Natural killer cell (primary cell): ENCODE measurements around the gene GPR107. TPM values are rescaled to one million over a fixed set of nuclear protein-coding genes. Genes with fewer than 3 reads are reported as not detected.
A peak's percentile ranks its signal among the peaks of the same experiment; 100 is the strongest.

ENCODE experiments used
- ATAC-seq, 3 donors: fragments of 150-1000 bp in 2 of 3; fragments of 200-7000 bp in 1 of 3; cut with Tn5 transposase; 1 replicate in 1 of 3; 2 replicates in 2 of 3; pipeline ENCODE4 v1.10.0; 2021; ENCODE audit warnings: mild to moderate bottlenecking in 2 of 3, moderate library complexity in 2 of 3
- DNase-seq, 2 donors: peaks; one replicate each; pipeline versions ENCODE4 v3.0.0 to v3.0.0-alpha.2; 2013 to 2021; ENCODE audit warnings: mixed read lengths in 1 of 2
- H3K27ac ChIP-seq: one replicate; pipeline ENCODE4 v1.5.1; 2013; ENCODE audit warnings: mild to moderate bottlenecking, low read length
- H3K27me3 ChIP-seq: one replicate; pipeline ENCODE4 v1.6.1; 2013; ENCODE audit warnings: low read length; ENCODE audit not compliant: control insufficient read depth, insufficient read depth
- H3K36me3 ChIP-seq: one replicate; pipeline ENCODE4 v1.6.1; 2013; ENCODE audit warnings: low read length; ENCODE audit not compliant: control insufficient read depth, insufficient read depth
- H3K4me1 ChIP-seq: one replicate; pipeline ENCODE4 v1.6.1; 2013; ENCODE audit warnings: low read length; ENCODE audit not compliant: control insufficient read depth, insufficient read depth
- H3K4me3 ChIP-seq: one replicate; pipeline ENCODE4 v1.5.1; 2013; ENCODE audit warnings: low read length
- H3K9me3 ChIP-seq: one replicate; pipeline ENCODE4 v1.6.1; 2013; ENCODE audit warnings: low read length; ENCODE audit not compliant: control insufficient read depth, insufficient read depth
- H3K27ac Mint-ChIP-seq, 2 donors: one replicate each; pipeline ENCODE4 v1.8.0; 2022; ENCODE audit warnings: mild to moderate bottlenecking in 2 of 2, mixed read lengths in 2 of 2, moderate library complexity in 1 of 2
- H3K27me3 Mint-ChIP-seq, 2 donors: one replicate each; pipeline ENCODE4 v1.8.0; 2022; ENCODE audit warnings: low read depth in 2 of 2, mixed read lengths in 2 of 2
- H3K36me3 Mint-ChIP-seq: one replicate; pipeline ENCODE4 v1.8.0; 2022; ENCODE audit warnings: mixed read lengths
- H3K4me1 Mint-ChIP-seq, 2 donors: one replicate each; pipeline ENCODE4 v1.8.0; 2022; ENCODE audit warnings: mixed read lengths in 2 of 2
- H3K4me3 Mint-ChIP-seq: one replicate; pipeline ENCODE4 v1.8.0; 2022; ENCODE audit warnings: mild to moderate bottlenecking, moderate library complexity, mixed read lengths
- H3K9me3 Mint-ChIP-seq, 2 donors: one replicate each; pipeline ENCODE4 v1.8.0; 2022; ENCODE audit warnings: mixed read lengths in 2 of 2
- CTCF ChIP-seq: fragments of 200-600 bp; IDR thresholded peaks from one replicate; pipeline ENCODE4 v1.8.0; 2022; ENCODE audit warnings: antibody characterized with exemption
- WGBS: methylation state at CpG from one replicate; pipeline ENCODE4 v1.1.7; 2013; ENCODE audit warnings: missing lambda C conversion rate; ENCODE audit not compliant: insufficient coverage; 5-methylcytosine and 5-hydroxymethylcytosine counted together
- intact Hi-C: fragments of 100-400 bp; cut with micrococcal nuclease; formaldehyde crosslinking; loops from one replicate; pipeline ENCODE4 v1.14.2; 2022
- total RNA-seq, 4 donors: library from RNA; stranded (reverse); fragments of 120-200 nt in 1 of 4; gene quantifications; one replicate each; pipeline versions ENCODE4 v1.2.3 to v1.2.4, GENCODE V29; 2013 to 2022

GPR107 gene
- total RNA-seq, 3 donors from 2014 or later (not counting 1 experiment from before 2014, with no cell fraction given) = 32.9 to 49.5 (median 41.8) TPM

DNA sequence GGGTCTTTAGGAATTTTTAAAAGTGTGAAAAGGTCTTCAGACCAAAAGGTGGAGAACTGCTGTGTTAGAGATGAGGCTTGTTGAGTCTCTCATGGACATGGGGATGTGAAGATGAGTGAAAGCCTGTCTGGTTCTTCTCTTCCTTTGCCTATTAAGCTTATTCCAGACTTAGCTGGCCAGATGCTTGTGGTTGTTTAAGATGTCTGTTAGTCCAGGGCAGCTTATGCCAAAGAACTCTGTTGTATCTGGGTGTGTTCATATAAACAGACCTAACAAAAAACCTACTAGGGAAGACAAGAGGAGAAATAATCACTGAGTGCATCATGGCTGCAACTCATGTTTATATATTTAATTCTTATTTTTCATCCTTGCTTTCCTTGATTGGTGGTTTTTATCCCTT lies 61.0 kb downstream of the GPR107 start:
- TF ChIP-seq CTCF = no peak
- no peaks in the 10 kb centered on the region for H3K9me3 Mint-ChIP-seq
- ATAC-seq (no peak), DNase-seq (no peak)
- H3K4me1 Mint-ChIP-seq = peaks cover 14 to 28% of the 10 kb centered on the region in 2 donors
- H3K4me3 ChIP-seq = no peak overlapping the region
- no peaks in the 10 kb centered on the region for H3K27me3 ChIP-seq
- H3K27ac Mint-ChIP-seq = no peak overlapping the region
- no peaks in the 10 kb centered on the region for H3K9me3 ChIP-seq
- peaks cover 27% of the 10 kb centered on the region for H3K4me1 ChIP-seq
- no peak overlapping the region for H3K4me3 Mint-ChIP-seq
- H3K36me3 ChIP-seq = peaks cover 23% of the 10 kb centered on the region
- no peaks in the 10 kb centered on the region for H3K36me3 Mint-ChIP-seq
- no peak overlapping the region for H3K27ac ChIP-seq
- intact Hi-C loops = no loop called here
- no peaks in the 10 kb centered on the region for H3K27me3 Mint-ChIP-seq

- no peaks in the 10 kb centered on the region for H3K9me3 Mint-ChIP-seq
- no peaks in the 10 kb centered on the region for H3K36me3 Mint-ChIP-seq
- H3K4me3 Mint-ChIP-seq = no peak overlapping the region
- WGBS = 95% methylated on average over 9 of the region's 9 CpGs
- no peak overlapping the region for H3K4me3 ChIP-seq
- no peaks in the 10 kb centered on the region for H3K27me3 Mint-ChIP-seq
- DNase-seq = no peak
- peaks cover 12 to 17% of the 10 kb centered on the region in 2 donors for H3K4me1 Mint-ChIP-seq
- no peak for ATAC-seq
- H3K27ac ChIP-seq = no peak overlapping the region
- H3K36me3 ChIP-seq = peaks cover 23% of the 10 kb centered on the region
- no peak for TF ChIP-seq CTCF
- H3K27me3 ChIP-seq = no peaks in the 10 kb centered on the region
- H3K27ac Mint-ChIP-seq = peak overlapping the region in 1 of 2 donors; percentile 45
- no peaks in the 10 kb centered on the region for H3K9me3 ChIP-seq
- intact Hi-C loops = no loop called here
- peaks cover 21% of the 10 kb centered on the region for H3K4me1 ChIP-seq
Measured at GRCh38 chr9:130116346-130116745, 62.6 kb downstream of the GPR107 start.

DNA sequence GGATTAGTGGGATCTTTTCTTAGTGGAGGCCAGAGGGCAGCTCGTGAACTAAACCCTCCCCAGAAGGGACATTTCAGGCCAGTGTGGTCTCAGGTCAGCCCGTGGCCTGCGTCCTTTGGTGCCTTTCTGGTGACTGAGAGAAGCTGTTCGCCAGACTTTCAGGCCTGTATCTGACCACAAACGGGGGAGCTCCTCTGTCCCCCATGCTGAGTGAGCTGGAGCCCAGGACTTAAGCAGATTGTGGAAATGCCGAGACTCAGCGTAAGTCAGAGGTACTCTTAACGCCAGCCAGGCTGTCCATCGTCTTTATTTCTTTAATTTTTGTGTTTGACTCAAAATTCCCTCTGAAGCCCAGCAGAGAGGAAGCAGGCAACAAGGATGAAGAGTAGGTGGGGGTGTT lies 63.7 kb downstream of the GPR107 start:
- TF ChIP-seq CTCF = no peak
- H3K27ac Mint-ChIP-seq = no peak overlapping the region
- H3K4me3 Mint-ChIP-seq = no peak overlapping the region
- peaks cover 11% of the 10 kb centered on the region for H3K4me1 ChIP-seq
- no peaks in the 10 kb centered on the region for H3K9me3 Mint-ChIP-seq
- H3K9me3 ChIP-seq = no peaks in the 10 kb centered on the region
- no peaks in the 10 kb centered on the region for H3K27me3 Mint-ChIP-seq
- WGBS = 92% methylated on average over 9 of the region's 9 CpGs
- no peak overlapping the region for H3K27ac ChIP-seq
- intact Hi-C loops = no loop called here
- H3K4me3 ChIP-seq = no peak overlapping the region
- H3K4me1 Mint-ChIP-seq = peaks cover 2 to 6% of the 10 kb centered on the region in 2 donors
- H3K36me3 ChIP-seq = peaks cover 26% of the 10 kb centered on the region
- H3K27me3 ChIP-seq = no peaks in the 10 kb centered on the region
- ATAC-seq = no peak
- no peaks in the 10 kb centered on the region for H3K36me3 Mint-ChIP-seq
- no peak for DNase-seq

DNA sequence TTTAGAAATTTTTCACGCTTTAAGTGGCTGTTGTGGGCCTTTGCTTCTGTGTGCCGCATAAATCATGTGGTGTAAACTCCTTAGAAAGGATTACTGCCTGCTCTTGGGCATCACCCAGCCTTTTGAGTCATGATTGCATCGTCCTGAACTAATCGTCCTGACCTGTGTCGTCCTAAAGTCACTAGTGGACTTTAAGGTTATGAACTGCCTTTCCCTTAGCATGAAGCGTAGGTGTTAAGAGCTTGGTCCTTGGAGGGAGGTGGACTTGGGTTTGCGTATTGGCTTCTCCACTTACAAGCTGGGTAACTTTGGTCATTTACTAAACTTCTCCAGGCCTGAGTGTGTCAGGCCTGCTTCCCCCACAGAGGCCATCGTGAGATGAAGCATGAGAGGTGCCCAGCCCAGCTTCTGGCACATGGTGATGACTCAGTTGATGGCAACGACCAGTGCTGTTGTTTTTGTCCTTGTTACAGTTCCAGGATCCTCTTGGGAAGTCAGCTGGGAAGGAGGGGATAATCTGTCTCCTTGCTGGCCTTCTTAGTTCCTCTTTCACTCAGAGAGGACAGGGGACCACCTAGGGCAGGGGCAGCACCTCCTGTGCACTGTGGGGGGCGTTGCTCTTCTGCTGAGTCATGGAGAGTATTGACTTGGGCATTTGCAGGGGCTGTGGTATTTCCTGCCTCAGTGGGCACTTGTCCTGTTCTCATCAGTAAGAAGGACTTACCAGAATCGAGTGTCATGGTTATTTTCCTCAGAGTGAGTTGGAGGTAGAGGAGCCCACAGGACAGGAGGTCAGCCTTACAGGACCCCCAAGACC lies 64.3 kb downstream of the GPR107 start:
- 79% methylated on average over 10 of the region's 11 CpGs for WGBS
- H3K27me3 ChIP-seq = no peaks in the 10 kb centered on the region
- Mint-ChIP-seq H3K4me3 (no peak overlapping the region), H3K27ac (no peak overlapping the region), H3K27me3 (no peaks in the 10 kb centered on the region), H3K36me3 (no peaks in the 10 kb centered on the region), H3K4me1 (no peaks in the 10 kb centered on the region), H3K9me3 (no peaks in the 10 kb centered on the region)
- no peak overlapping the region for H3K4me3 ChIP-seq
- H3K27ac ChIP-seq = no peak overlapping the region
- TF ChIP-seq CTCF = no peak
- no peaks in the 10 kb centered on the region for H3K9me3 ChIP-seq
- ATAC-seq (no peak), DNase-seq (no peak)
- intact Hi-C loops = no loop called here
- peaks cover 5% of the 10 kb centered on the region for H3K4me1 ChIP-seq
- peaks cover 26% of the 10 kb centered on the region for H3K36me3 ChIP-seq
